ENCODE measurements around the gene TBCCD1. TPM values are rescaled to one million over a fixed set of nuclear protein-coding genes. Genes with fewer than 3 reads are reported as not detected.
A peak's percentile ranks its signal among the peaks of the same experiment; 100 is the strongest.

TBCCD1 gene
- total and polyA plus RNA-seq, 2 experiments from 2014 or later = 10.9 to 16.4 TPM

- H3K4me3 ChIP-seq = no peak within 1 kb of the TSS
- TF ChIP-seq, protein P1, sequence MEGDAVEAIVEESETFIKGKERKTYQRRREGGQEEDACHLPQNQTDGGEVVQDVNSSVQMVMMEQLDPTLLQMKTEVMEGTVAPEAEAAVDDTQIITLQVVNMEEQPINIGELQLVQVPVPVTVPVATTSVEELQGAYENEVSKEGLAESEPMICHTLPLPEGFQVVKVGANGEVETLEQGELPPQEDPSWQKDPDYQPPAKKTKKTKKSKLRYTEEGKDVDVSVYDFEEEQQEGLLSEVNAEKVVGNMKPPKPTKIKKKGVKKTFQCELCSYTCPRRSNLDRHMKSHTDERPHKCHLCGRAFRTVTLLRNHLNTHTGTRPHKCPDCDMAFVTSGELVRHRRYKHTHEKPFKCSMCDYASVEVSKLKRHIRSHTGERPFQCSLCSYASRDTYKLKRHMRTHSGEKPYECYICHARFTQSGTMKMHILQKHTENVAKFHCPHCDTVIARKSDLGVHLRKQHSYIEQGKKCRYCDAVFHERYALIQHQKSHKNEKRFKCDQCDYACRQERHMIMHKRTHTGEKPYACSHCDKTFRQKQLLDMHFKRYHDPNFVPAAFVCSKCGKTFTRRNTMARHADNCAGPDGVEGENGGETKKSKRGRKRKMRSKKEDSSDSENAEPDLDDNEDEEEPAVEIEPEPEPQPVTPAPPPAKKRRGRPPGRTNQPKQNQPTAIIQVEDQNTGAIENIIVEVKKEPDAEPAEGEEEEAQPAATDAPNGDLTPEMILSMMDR (IDR thresholded peaks at IDR 0.05; ENCODE audit: low read depth, low read length) = no peak
- peaks cover 9% of the 10 kb centered on the region for H3K27me3 ChIP-seq
- no peak within 1 kb of the TSS for H3K27ac ChIP-seq
- no peak for DNase-seq (ENCODE audit: low read depth in 1 of 2, low spot score in 1 of 2)
- H3K4me1 ChIP-seq (ENCODE audit: low read depth) = peaks cover 3% of the 10 kb centered on the region
- no peaks in the 10 kb centered on the region for H3K36me3 ChIP-seq
- no peaks in the 10 kb centered on the region for H3K9me3 ChIP-seq (ENCODE audit: low read depth)
Observed at GRCh38 chr3:186612721-186613636, 45.8 kb upstream of the TBCCD1 start, which contains the start of gene AHSG. TSS of gene AHSG (plus strand) at chr3:186613060. CDS start at chr3:186613142, 82 bp downstream.

DNA sequence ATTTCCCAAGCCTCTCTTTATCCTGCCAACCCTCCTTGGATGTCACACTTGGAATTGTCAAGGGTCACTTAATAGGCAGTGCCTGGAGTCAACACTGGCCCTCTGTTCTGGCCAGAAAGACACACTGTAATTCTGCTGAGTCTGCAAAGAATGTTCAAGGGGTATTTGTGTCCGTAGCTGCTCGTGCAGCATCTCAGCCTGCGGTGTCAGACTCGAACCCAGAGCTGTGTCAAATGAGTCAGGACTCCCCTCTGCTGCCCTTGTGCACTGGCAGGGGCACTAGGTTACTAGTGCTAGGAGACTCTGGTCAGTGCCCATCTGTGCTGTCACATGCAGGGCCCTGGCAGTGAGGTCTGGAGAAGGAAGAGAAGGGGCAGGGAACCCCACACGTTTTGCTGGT is 44.9 kb upstream of the TBCCD1 start:
- Histone ChIP-seq H3K27me3 (no peaks in the 10 kb centered on the region), H3K36me3 (no peaks in the 10 kb centered on the region), H3K4me3 (no peak overlapping the region), H3K27ac (no peak overlapping the region), H3K9me3 (ENCODE audit: low read depth) (no peaks in the 10 kb centered on the region), H3K4me1 (ENCODE audit: low read depth) (peaks cover 3% of the 10 kb centered on the region)
- TF ChIP-seq, protein P1 (IDR thresholded peaks at IDR 0.05; ENCODE audit: low read depth, low read length) = no peak
- DNase-seq (ENCODE audit: low read depth in 1 of 2, low spot score in 1 of 2) = no peak

DNA sequence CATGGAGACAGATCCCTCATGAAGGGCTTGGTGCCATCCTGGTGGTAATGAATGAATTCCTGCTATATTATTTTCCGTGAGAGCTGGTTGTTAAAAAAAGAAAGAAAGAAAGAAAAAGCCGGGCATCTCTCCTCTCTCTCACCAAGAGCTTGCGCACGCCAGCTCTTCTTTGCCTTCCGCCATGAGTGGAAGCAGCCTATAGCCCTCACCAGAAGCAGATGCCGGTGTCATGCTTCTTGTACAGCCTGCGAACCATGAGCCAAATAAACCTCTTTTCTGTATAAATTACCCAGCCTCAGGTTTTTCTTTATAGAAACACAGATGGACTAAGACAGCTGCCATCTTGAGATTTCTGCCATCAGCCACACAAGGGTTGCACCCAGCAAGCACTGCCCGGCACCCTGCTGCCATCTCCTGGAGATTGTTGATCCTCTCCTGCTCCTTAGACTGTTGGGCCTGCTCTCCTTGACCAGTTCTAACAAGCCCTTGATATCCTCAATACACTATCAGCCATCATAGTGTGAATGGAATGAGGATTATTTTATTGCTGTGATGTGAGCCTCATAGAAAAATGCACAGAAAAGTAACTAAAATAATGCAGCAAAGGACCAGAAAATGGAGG is 42.2 kb upstream of the TBCCD1 start:
- no peaks in the 10 kb centered on the region for H3K4me1 ChIP-seq (ENCODE audit: low read depth)
- no peaks in the 10 kb centered on the region for H3K9me3 ChIP-seq (ENCODE audit: low read depth)
- H3K36me3 ChIP-seq = no peaks in the 10 kb centered on the region
- no peaks in the 10 kb centered on the region for H3K27me3 ChIP-seq
- no peak overlapping the region for H3K27ac ChIP-seq
- H3K4me3 ChIP-seq = no peak overlapping the region
- TF ChIP-seq, protein P1 (IDR thresholded peaks at IDR 0.05; ENCODE audit: low read depth, low read length) = peak; percentile 37
- peak in 1 of 2 donors; percentile 41 for DNase-seq (ENCODE audit: low read depth in 1 of 2, low spot score in 1 of 2)

GRCh38 chr3:186608624-186609215 is 41.6 kb upstream of the TBCCD1 start:
- no peaks in the 10 kb centered on the region for H3K9me3 ChIP-seq (ENCODE audit: low read depth)
- H3K4me1 ChIP-seq (ENCODE audit: low read depth) = no peaks in the 10 kb centered on the region
- no peaks in the 10 kb centered on the region for H3K36me3 ChIP-seq
- H3K27ac ChIP-seq = no peak overlapping the region
- H3K4me3 ChIP-seq = no peak overlapping the region
- DNase-seq (ENCODE audit: low read depth in 1 of 2, low spot score in 1 of 2) = no peak
- TF ChIP-seq, protein P1 (IDR thresholded peaks at IDR 0.05; ENCODE audit: low read depth, low read length) = no peak
- H3K27me3 ChIP-seq = no peaks in the 10 kb centered on the region
